ENCODE data around the gene RUFY1. TPM values are rescaled to one million over a fixed set of nuclear protein-coding genes. Genes with fewer than 3 reads are reported as not detected.
"Not testable (repeated sequence)": the region's sequence is repeated elsewhere in the genome, so short reads cannot be mapped to it uniquely, and the experiment has no call there.

The RUFY1 gene
- polyA plus RNA-seq, 1 of the 3 experiments (the other 2 are of a cell fraction): 30.3 TPM

DNA sequence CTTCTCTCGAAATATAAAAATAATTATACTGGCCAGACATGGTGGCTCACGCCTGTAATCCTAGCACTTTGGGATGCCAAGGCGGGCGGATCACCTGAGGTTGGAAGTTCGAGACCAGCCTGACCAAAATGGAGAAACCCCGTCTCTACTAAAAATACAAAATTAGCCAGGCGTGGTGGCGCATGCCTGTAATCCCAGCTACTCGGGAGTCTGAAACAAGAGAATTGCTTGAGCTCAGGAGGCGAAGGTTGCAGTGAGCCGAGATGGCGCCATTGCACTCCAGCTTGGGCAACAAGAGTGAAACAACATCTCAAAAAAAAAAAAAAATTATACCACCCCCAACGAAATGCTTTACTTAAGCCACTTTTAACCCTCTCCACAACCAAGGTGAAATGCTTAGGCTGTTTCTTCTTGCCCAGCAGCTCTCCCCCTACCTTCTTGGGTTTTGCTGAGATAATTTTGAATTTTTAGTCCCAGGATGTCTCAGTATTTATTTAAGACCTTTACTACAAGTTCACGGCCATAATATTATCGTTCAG is 8.0 kb downstream of the RUFY1 start:
- peak overlapping the region; percentile 74; the same call in 1 of the 2 replicates for H3K9ac ChIP-seq
- H3K4me2 ChIP-seq: peak overlapping the region; percentile 93; the same call in 1 of the 2 replicates
- peaks cover 11 to 20% of the 10 kb centered on the region in 2 experiments for H3K36me3 ChIP-seq (replicated peaks in 1 of 2; ENCODE audit: control insufficient read depth in 1 of 2, insufficient read depth in 2 of 2, low read length in 1 of 2)
- not testable (repeated sequence) for DNase-seq; H3K9me2 ChIP-seq; H3K27me3 ChIP-seq (ENCODE audit: insufficient read depth); H3K4me1 ChIP-seq (ENCODE audit: control insufficient read depth in 1 of 2, insufficient read depth in 2 of 2, low read depth in 1 of 2, low read length in 1 of 2); H3K9me3 ChIP-seq; H4K20me1 ChIP-seq (ENCODE audit: insufficient read depth)
- 0 out of 2 replicates have a peak, but pooled peaks have one; percentile 4 for TF ChIP-seq RAD21 (IDR thresholded peaks at IDR 0.05; ENCODE audit: low read length)
- peaks cover 87% of the 10 kb centered on the region for H3K79me2 ChIP-seq (ENCODE audit: insufficient read depth)
- ChIA-PET POLR2A (interaction anchor here (1.5 to 3.4 kb wide), 3 partner anchors 7 to 65 kb away, joined by 3 to 15 read pairs (median 10); partner anchors contain the start of genes HNRNPH1 and RUFY1), CTCF (interaction anchor here (1.5 to 1.8 kb wide), 2 partner anchors 45 to 63 kb away, joined by 3 to 5 read pairs; no protein-coding TSS in a partner anchor)
- 76% methylated on average over 15 of the region's 15 CpGs for WGBS (ENCODE audit: low lambda C conversion rate)
- peaks cover 24% of the 10 kb centered on the region for H3F3A ChIP-seq (replicated peaks; ENCODE audit: insufficient read depth)
- H3K4me3 ChIP-seq (ENCODE audit: low read depth in 2 of 2, low read length in 1 of 2): peak overlapping the region; percentile 71 to 74; a peak in 2 of 4 replicates
- peak overlapping the region; percentile 80 to 96 for H3K27ac ChIP-seq (ENCODE audit: low read depth in 2 of 2, low read length in 1 of 2)
- H2AFZ ChIP-seq (ENCODE audit: low read depth): 0 out of 2 replicates have a peak overlapping the region, but pooled peaks have one; percentile 75

DNA sequence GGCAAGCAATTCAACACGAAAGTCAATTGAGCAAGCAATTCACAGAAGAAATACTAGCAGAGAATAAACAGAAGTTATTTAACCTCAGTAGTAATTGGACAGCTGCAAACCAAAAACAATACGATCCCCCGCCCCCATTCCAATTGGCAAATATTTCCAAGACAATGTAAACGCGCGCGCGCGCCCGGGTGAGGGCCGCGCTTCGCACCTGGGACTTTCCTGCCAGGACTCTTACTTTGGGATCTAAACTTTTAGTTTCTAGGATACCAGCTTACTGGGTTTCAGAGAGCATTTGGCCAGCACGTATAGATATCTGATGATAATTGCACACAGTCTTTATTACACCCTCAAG is 8.6 kb downstream of the RUFY1 start:
- H3K4me2 ChIP-seq: peak overlapping the region; percentile 93
- ChIA-PET POLR2A (interaction anchor here (1.5 to 3.4 kb wide), 3 partner anchors 8 to 64 kb away, joined by 3 to 15 read pairs (median 10); partner anchors contain the start of genes HNRNPH1 and RUFY1), CTCF (interaction anchor here (1.5 to 1.8 kb wide), 2 partner anchors 44 to 63 kb away, joined by 3 to 5 read pairs; no protein-coding TSS in a partner anchor)
- H2AFZ ChIP-seq (ENCODE audit: low read depth): peak overlapping the region; percentile 75
- H3K4me3 ChIP-seq (ENCODE audit: low read depth in 2 of 2, low read length in 1 of 2): peak overlapping the region; percentile 71 to 74
- H3K27ac ChIP-seq (ENCODE audit: low read depth in 2 of 2, low read length in 1 of 2): peak overlapping the region; percentile 80 to 96
- no peaks in the 10 kb centered on the region for H3K9me2 ChIP-seq
- H3F3A ChIP-seq (replicated peaks; ENCODE audit: insufficient read depth): peaks cover 19% of the 10 kb centered on the region
- peak overlapping the region; percentile 74 for H3K9ac ChIP-seq
- H3K27me3 ChIP-seq (ENCODE audit: insufficient read depth): no peaks in the 10 kb centered on the region
- H3K36me3 ChIP-seq (replicated peaks in 1 of 2; ENCODE audit: control insufficient read depth in 1 of 2, insufficient read depth in 2 of 2, low read length in 1 of 2): peaks cover 13 to 20% of the 10 kb centered on the region in 2 experiments
- no peaks in the 10 kb centered on the region for H3K9me3 ChIP-seq
- no peaks in the 10 kb centered on the region for H4K20me1 ChIP-seq (ENCODE audit: insufficient read depth)
- WGBS (ENCODE audit: low lambda C conversion rate): 6% methylated on average over 14 of the region's 14 CpGs
- TF ChIP-seq, protein P1, sequence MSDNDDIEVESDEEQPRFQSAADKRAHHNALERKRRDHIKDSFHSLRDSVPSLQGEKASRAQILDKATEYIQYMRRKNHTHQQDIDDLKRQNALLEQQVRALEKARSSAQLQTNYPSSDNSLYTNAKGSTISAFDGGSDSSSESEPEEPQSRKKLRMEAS (IDR thresholded peaks at IDR 0.05; ENCODE audit: low read depth): 0 out of 2 replicates have a peak, but pooled peaks have one; percentile 35
- TF ChIP-seq, protein P2, sequence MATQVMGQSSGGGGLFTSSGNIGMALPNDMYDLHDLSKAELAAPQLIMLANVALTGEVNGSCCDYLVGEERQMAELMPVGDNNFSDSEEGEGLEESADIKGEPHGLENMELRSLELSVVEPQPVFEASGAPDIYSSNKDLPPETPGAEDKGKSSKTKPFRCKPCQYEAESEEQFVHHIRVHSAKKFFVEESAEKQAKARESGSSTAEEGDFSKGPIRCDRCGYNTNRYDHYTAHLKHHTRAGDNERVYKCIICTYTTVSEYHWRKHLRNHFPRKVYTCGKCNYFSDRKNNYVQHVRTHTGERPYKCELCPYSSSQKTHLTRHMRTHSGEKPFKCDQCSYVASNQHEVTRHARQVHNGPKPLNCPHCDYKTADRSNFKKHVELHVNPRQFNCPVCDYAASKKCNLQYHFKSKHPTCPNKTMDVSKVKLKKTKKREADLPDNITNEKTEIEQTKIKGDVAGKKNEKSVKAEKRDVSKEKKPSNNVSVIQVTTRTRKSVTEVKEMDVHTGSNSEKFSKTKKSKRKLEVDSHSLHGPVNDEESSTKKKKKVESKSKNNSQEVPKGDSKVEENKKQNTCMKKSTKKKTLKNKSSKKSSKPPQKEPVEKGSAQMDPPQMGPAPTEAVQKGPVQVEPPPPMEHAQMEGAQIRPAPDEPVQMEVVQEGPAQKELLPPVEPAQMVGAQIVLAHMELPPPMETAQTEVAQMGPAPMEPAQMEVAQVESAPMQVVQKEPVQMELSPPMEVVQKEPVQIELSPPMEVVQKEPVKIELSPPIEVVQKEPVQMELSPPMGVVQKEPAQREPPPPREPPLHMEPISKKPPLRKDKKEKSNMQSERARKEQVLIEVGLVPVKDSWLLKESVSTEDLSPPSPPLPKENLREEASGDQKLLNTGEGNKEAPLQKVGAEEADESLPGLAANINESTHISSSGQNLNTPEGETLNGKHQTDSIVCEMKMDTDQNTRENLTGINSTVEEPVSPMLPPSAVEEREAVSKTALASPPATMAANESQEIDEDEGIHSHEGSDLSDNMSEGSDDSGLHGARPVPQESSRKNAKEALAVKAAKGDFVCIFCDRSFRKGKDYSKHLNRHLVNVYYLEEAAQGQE (IDR thresholded peaks at IDR 0.05; ENCODE audit: low read depth, low read length): no peak
- peaks cover 85% of the 10 kb centered on the region for H3K79me2 ChIP-seq (ENCODE audit: insufficient read depth)
- H3K4me1 ChIP-seq (ENCODE audit: control insufficient read depth in 1 of 2, insufficient read depth in 2 of 2, low read depth in 1 of 2, low read length in 1 of 2): peaks cover 3 to 7% of the 10 kb centered on the region in 2 experiments
- DNase-seq: peak; percentile 64
